Lung (tissue), 12 donors: ENCODE measurements around the gene TMEM266. TPM values are rescaled to one million over a fixed set of nuclear protein-coding genes. Genes with fewer than 3 reads are reported as not detected.

ENCODE experiments used
- ATAC-seq: fragments of 200-7000 bp; cut with Tn5 transposase; one replicate; pipeline ENCODE4 v1.9.1; 2020; ENCODE audit warnings: moderate number of reproducible peaks; ENCODE audit not compliant: insufficient read depth, low FRiP score
- DNase-seq, 3 donors: peaks; one replicate each; pipeline ENCODE4 v3.0.0-alpha.2; 2013 to 2017
- H3K27ac ChIP-seq, 2 donors: one replicate each; pipeline ENCODE4 v1.5.1; 2013; ENCODE audit warnings: mild to moderate bottlenecking in 2 of 2, moderate library complexity in 2 of 2, control low read depth in 1 of 2, inconsistent platforms in 1 of 2, low read depth in 1 of 2, low read length in 1 of 2
- H3K27me3 ChIP-seq, 3 donors: one replicate each; pipeline ENCODE4 v1.5.1; 2013; ENCODE audit warnings: low read length in 2 of 3; ENCODE audit not compliant: control insufficient read depth in 3 of 3, insufficient read depth in 3 of 3
- H3K36me3 ChIP-seq, 4 donors: one replicate each; pipeline ENCODE4 v1.5.1; 2013; ENCODE audit warnings: low read length in 4 of 4, mild to moderate bottlenecking in 1 of 4, moderate library complexity in 1 of 4; ENCODE audit not compliant: control insufficient read depth in 4 of 4, insufficient read depth in 4 of 4
- H3K4me1 ChIP-seq, 5 donors: one replicate each; pipeline ENCODE4 v1.5.1; 2013; ENCODE audit warnings: low read length in 5 of 5, mild to moderate bottlenecking in 2 of 5, moderate library complexity in 1 of 5; ENCODE audit not compliant: control insufficient read depth in 5 of 5, insufficient read depth in 5 of 5
- H3K4me3 ChIP-seq: one replicate; pipeline ENCODE4 v1.5.1; 2013; ENCODE audit warnings: mild to moderate bottlenecking, control low read depth, moderate library complexity
- H3K9ac ChIP-seq, 2 donors: one replicate each; pipeline ENCODE4 v1.5.1; 2013; ENCODE audit warnings: low read length in 2 of 2, control low read depth in 1 of 2; ENCODE audit not compliant: insufficient read depth in 1 of 2
- H3K9me3 ChIP-seq, 4 donors: one replicate each; pipeline ENCODE4 v1.5.1; 2013; ENCODE audit warnings: low read length in 3 of 4, mild to moderate bottlenecking in 1 of 4, moderate library complexity in 1 of 4; ENCODE audit not compliant: control insufficient read depth in 4 of 4, insufficient read depth in 3 of 4
- WGBS, 2 donors: extraction: QIAGEN DNeasy Blood & Tissue Kit; methylation state at CpG; one replicate each; pipeline ENCODE4 v1.1.7; 2013; 5-methylcytosine and 5-hydroxymethylcytosine counted together
- polyA plus RNA-seq, 2 donors: library from polyadenylated mRNA; stranded (reverse); fragments of 200-250 nt; gene quantifications; one replicate each; pipeline ENCODE4 v1.2.1, GENCODE V29; 2013
- total RNA-seq, 2 donors: library from RNA; depleted of rRNA in 1 of 2; stranded (reverse); fragments of >200 nt in 1 of 2; gene quantifications; one replicate each; pipeline ENCODE4 v1.2.1, GENCODE V29; 2014 to 2021
- TF ChIP-seq, protein P1 (sequence below): IDR thresholded peaks from 2 replicates; pipeline ENCODE4 v1.5.1; 2012; ENCODE audit warnings: mild to moderate bottlenecking; ENCODE audit errors: control extremely low read depth, extremely low read depth
- donor health status: control.
- donor health status: control.
- donor health status: Bipolar disorder and iron deficiency.
- donor health status: healthy.
- donor health status: DM: yes; HTN: yes; CAD: no.

TMEM266 gene
- total and polyA plus RNA-seq, 4 donors = 1.1 to 4.4 (median 1.5) TPM

DNA sequence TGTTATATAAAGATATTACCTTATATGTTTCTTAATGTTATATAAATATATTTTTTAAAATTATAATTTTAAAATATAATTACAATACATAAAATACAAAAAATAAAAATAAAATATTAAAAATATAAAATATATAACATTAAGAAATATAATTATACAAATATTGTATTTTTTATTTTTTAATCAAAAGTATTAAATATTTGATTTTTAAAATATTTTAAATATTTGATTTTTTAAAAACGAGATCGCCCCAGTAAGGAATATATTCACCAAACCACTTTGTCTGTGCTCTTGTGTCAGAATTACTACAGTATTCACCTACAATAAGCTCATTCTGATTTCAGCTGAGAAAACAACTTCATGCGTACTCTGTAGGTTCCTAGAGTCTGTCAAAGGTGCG lies 162.4 kb downstream of the TMEM266 start:
- H3K4me1 ChIP-seq = peaks cover 0 to 3% (median 0%) of the 10 kb centered on the region in 5 donors
- no peaks in the 10 kb centered on the region for H3K27me3 ChIP-seq
- no peak for DNase-seq
- no peak overlapping the region for H3K4me3 ChIP-seq
- no peak overlapping the region for H3K27ac ChIP-seq
- 96 to 97% methylated on average over 4 of the region's 4 CpGs for WGBS, 2 donors
- no peaks in the 10 kb centered on the region for H3K9me3 ChIP-seq
- H3K9ac ChIP-seq = no peak overlapping the region
- TF ChIP-seq, protein P1, sequence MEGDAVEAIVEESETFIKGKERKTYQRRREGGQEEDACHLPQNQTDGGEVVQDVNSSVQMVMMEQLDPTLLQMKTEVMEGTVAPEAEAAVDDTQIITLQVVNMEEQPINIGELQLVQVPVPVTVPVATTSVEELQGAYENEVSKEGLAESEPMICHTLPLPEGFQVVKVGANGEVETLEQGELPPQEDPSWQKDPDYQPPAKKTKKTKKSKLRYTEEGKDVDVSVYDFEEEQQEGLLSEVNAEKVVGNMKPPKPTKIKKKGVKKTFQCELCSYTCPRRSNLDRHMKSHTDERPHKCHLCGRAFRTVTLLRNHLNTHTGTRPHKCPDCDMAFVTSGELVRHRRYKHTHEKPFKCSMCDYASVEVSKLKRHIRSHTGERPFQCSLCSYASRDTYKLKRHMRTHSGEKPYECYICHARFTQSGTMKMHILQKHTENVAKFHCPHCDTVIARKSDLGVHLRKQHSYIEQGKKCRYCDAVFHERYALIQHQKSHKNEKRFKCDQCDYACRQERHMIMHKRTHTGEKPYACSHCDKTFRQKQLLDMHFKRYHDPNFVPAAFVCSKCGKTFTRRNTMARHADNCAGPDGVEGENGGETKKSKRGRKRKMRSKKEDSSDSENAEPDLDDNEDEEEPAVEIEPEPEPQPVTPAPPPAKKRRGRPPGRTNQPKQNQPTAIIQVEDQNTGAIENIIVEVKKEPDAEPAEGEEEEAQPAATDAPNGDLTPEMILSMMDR = no peak
- no peak for ATAC-seq
- H3K36me3 ChIP-seq = peaks cover 8 to 12% (median 10%) of the 10 kb centered on the region in 4 donors

GRCh38 chr15:76223521-76223920 lies 163.7 kb downstream of the TMEM266 start:
- WGBS, 2 donors = 93 to 98% methylated on average over 2 of the region's 2 CpGs
- no peak for ATAC-seq
- H3K36me3 ChIP-seq = peaks cover 9 to 16% (median 13%) of the 10 kb centered on the region in 4 donors
- no peaks in the 10 kb centered on the region for H3K4me1 ChIP-seq
- DNase-seq = no peak
- H3K9me3 ChIP-seq = no peaks in the 10 kb centered on the region
- H3K9ac ChIP-seq = no peak overlapping the region
- H3K27ac ChIP-seq = no peak overlapping the region
- H3K27me3 ChIP-seq = no peaks in the 10 kb centered on the region
- H3K4me3 ChIP-seq = no peak overlapping the region
- TF ChIP-seq, protein P1 = no peak

GRCh38 chr15:76229266-76229665 lies 169.5 kb downstream of the TMEM266 start:
- Histone ChIP-seq H3K4me3 (no peak overlapping the region), H3K27ac (no peak overlapping the region), H3K9ac (no peak overlapping the region), H3K4me1 (no peaks in the 10 kb centered on the region), H3K9me3 (no peaks in the 10 kb centered on the region), H3K27me3 (no peaks in the 10 kb centered on the region), H3K36me3 (peaks cover 10 to 20% (median 15%) of the 10 kb centered on the region in 4 donors)
- no peak for DNase-seq
- 42 to 100% methylated on average over 1 of the region's 1 CpG for WGBS, 2 donors
- no peak for ATAC-seq
- TF ChIP-seq, protein P1 = no peak

- ATAC-seq (no peak), DNase-seq (no peak)
- 91 to 95% methylated on average over 1 of the region's 1 CpG for WGBS, 2 donors
- no peaks in the 10 kb centered on the region for H3K27me3 ChIP-seq
- peaks cover 0 to 16% (median 4%) of the 10 kb centered on the region in 5 donors for H3K4me1 ChIP-seq
- no peaks in the 10 kb centered on the region for H3K9me3 ChIP-seq
- H3K4me3 ChIP-seq = no peak overlapping the region
- H3K36me3 ChIP-seq = peaks cover 0 to 15% (median 7%) of the 10 kb centered on the region in 4 donors
- no peak overlapping the region for H3K9ac ChIP-seq
- H3K27ac ChIP-seq = no peak overlapping the region
- TF ChIP-seq, protein P1 = no peak
Observed at GRCh38 chr15:76233921-76234320, 174.1 kb downstream of the TMEM266 start.
